ENCODE data around the gene BACH2. TPM values are rescaled to one million over a fixed set of nuclear protein-coding genes. Genes with fewer than 3 reads are reported as not detected.
"Not testable (repeated sequence)": the region's sequence is repeated elsewhere in the genome, so short reads cannot be mapped to it uniquely, and the experiment has no call there.

The BACH2 gene
- total RNA-seq, 8 experiments from 2014 or later, result 0.25 to 34.3 (median 19.4) TPM

GRCh38 chr6:89925826-89926225 is 370.8 kb downstream of the BACH2 start:
- WGBS, 10 experiments, result 31 to 100% (median 73%) methylated on average over 1 to 2 of the region's 2 CpGs; no CpG with 5 or more reads in 2 of the 10 experiments
- in situ Hi-C loops (cut with MboI; ENCODE audit: low pct_unique_long_range_greater_than_20kb in 2 of 9, low sequenced_read_pairs in 9 of 9, unreplicated experiment in 9 of 9), result loop anchor here in 5 of 9 experiments (25.0 kb wide), 2 partner anchors 361 to 561 kb away; partner anchors contain the start of gene BACH2 (in 1 of the 5)
- Histone ChIP-seq H3K27ac (no peak overlapping the region), H3K4me3 (no peak overlapping the region), H3K4me1 (replicated peaks in 1 of 2) (peaks cover 0 to 15% of the 10 kb centered on the region in 2 donors)
- ATAC-seq (replicated peaks in 6 of 8), result no peak

DNA sequence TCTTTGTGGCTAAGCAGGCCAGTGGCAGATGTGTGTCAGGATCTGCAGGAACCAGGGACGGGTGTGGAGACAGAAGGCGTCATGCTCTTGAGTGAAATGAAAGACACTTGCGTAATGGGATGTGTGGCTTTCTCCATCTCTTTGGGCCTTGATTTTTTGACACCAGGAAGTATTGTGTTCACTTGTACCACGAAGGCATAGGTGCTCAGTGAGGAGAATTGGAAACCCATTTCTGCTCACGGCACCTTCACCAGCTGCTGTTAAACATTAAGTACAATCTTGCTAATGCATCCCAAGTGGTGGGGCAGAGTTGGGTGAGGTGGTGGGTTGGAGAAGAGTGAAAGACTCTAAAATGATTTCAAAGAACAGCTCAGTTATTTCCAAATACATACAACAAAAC is 372.4 kb downstream of the BACH2 start:
- ATAC-seq (replicated peaks in 6 of 8), result no peak
- Histone ChIP-seq H3K27ac (no peak overlapping the region), H3K4me3 (no peak overlapping the region), H3K4me1 (replicated peaks in 1 of 2) (peaks cover 0 to 15% of the 10 kb centered on the region in 2 donors)
- in situ Hi-C loops (cut with MboI; ENCODE audit: low pct_unique_long_range_greater_than_20kb in 2 of 9, low sequenced_read_pairs in 9 of 9, unreplicated experiment in 9 of 9), result no loop called here
- WGBS, 10 experiments, result 0 to 74% (median 60%) methylated on average over 1 to 5 of the region's 5 CpGs; no CpG with 5 or more reads in 5 of the 10 experiments

- ATAC-seq (replicated peaks in 6 of 8), result no peak
- WGBS, 10 experiments, result 68 to 100% (median 90%) methylated on average over 2 to 9 of the region's 10 CpGs; no CpG with 5 or more reads in 2 of the 10 experiments
These were observed 375.0 kb downstream of the BACH2 start for GRCh38 chr6:89921691-89922090.

DNA sequence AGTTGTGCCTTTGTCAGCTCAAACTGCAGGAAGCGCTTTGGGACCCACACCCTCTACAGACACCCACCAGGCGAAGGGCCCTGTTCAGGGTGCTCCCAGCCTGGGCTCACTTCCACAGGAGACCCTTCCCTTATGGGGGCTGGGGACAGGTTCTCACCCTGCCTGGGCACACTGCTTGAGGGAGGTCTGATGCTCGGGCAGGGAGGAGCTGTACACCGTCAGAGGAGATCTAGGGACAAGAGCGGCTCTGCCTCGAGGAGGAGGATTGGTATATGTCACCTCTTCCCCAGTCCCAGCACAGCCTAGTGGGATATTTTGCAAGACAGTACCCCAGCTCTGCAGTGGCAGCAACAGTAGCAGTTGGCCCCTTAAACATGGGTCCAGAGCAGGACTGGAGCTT is 375.4 kb downstream of the BACH2 start:
- Histone ChIP-seq H3K4me1 (replicated peaks in 1 of 2) (no peaks in the 10 kb centered on the region), H3K27ac (no peak overlapping the region), H3K4me3 (no peak overlapping the region)
- no peak for ATAC-seq (replicated peaks in 6 of 8)
- WGBS, 10 experiments, result 42 to 100% (median 74%) methylated on average over 1 to 6 of the region's 6 CpGs; no CpG with 5 or more reads in 6 of the 10 experiments
- in situ Hi-C loops (cut with MboI; ENCODE audit: low pct_unique_long_range_greater_than_20kb in 2 of 9, low sequenced_read_pairs in 9 of 9, unreplicated experiment in 9 of 9), result no loop called here

More at GRCh38 chr6:89921691-89922090, 375.0 kb downstream of the BACH2 start:
- Histone ChIP-seq H3K4me1 (replicated peaks in 1 of 2) (no peaks in the 10 kb centered on the region), H3K4me3 (no peak overlapping the region), H3K27ac (no peak overlapping the region)
- in situ Hi-C loops (cut with MboI; ENCODE audit: low pct_unique_long_range_greater_than_20kb in 2 of 9, low sequenced_read_pairs in 9 of 9, unreplicated experiment in 9 of 9), result no loop called here

DNA sequence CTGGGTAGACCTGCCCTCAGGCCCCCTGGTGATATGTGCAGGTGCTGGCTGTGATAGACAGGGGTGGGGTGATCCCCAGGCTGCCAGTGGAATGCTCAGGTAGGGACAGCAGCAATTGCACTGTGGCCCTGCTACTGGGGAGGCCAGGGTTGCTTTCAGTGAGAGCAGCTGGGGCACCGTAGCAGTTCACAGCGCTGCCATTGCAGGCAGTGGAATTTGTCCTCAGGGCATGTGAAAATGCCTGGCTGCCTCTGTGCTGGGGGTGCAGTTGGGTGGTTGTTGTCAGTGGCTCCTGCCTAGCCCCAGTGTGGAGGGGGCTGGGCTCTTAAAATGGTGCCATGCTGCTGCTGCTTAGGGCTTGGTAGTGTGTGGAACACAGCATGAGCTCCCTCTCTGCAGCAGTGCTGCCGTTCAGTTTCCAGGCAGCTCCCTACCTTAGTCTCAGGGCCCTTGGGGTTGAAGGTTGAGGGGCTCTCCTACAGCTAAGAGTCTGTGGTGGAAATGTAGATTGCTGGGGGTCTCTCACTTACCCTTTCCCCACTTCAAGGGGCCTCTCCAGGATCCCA is 378.8 kb downstream of the BACH2 start:
- Histone ChIP-seq H3K4me1 (replicated peaks in 1 of 2) (no peaks in the 10 kb centered on the region), H3K4me3 (no peak overlapping the region), H3K27ac (no peak overlapping the region)
- in situ Hi-C loops (cut with MboI; ENCODE audit: low pct_unique_long_range_greater_than_20kb in 2 of 9, low sequenced_read_pairs in 9 of 9, unreplicated experiment in 9 of 9), result no loop called here
- WGBS, 10 experiments, result 0% methylated on average over 2 of the region's 3 CpGs; no CpG with 5 or more reads in 9 of the 10 experiments
- peak in 2 of 8 experiments; percentile 43 to 53 for ATAC-seq (replicated peaks in 6 of 8)

- Histone ChIP-seq H3K4me1 (replicated peaks in 1 of 2) (no peaks in the 10 kb centered on the region), H3K27ac (no peak overlapping the region), H3K4me3 (no peak overlapping the region)
- 60 to 100% (median 80%) methylated on average over 1 to 4 of the region's 4 CpGs; no CpG with 5 or more reads in 5 of the 10 experiments for WGBS, 10 experiments
- ATAC-seq (replicated peaks in 6 of 8), result no peak
- in situ Hi-C loops (cut with MboI; ENCODE audit: low pct_unique_long_range_greater_than_20kb in 2 of 9, low sequenced_read_pairs in 9 of 9, unreplicated experiment in 9 of 9), result no loop called here
These were observed 379.4 kb downstream of the BACH2 start for GRCh38 chr6:89917216-89917615.

DNA sequence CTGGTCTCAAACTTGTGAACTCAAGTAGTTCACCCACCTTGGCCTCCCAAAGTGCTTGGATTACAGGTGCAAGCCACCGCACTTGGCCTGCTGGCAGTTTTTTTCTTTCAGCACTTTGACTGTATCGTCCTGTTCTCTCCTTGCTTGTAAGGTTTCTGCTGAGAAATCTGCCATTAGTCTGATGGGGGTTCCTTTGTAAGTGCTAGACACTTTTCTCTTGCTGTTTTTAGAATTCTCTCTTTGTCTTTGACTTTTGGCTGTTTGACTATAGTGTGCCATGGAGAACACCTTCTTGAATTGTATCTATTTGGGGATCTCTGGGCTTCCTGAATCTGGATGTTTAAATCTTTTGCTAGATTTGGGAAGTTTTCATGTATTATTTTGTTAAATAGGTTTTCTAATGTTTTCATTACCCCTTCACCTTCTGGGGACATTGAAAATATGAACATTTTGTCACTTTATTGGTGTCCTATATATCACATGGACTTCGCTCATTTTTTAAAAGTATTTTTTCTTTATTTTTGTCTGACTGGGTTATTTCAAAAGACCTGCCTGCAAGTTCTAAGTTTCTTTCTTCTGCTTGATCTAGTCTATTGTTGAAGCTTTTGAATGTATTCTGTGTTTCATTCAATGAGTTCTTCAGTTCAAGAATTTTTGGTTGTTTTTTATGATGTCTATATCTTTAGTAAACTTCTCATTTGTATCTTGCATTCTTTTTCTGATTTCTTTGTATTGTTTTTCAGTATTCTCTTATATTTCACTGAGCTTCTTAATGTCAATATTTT is 380.3 kb downstream of the BACH2 start:
- in situ Hi-C loops (cut with MboI; ENCODE audit: low pct_unique_long_range_greater_than_20kb in 2 of 9, low sequenced_read_pairs in 9 of 9, unreplicated experiment in 9 of 9), result no loop called here
- WGBS, 10 experiments, result 39 to 100% (median 82%) methylated on average over 1 to 3 of the region's 3 CpGs; no CpG with 5 or more reads in 1 of the 10 experiments
- ATAC-seq (replicated peaks in 6 of 8), result no peak
- no peak overlapping the region for H3K4me3 ChIP-seq
- H3K27ac ChIP-seq, result no peak overlapping the region
- no peaks in the 10 kb centered on the region for H3K4me1 ChIP-seq (replicated peaks in 1 of 2)

DNA sequence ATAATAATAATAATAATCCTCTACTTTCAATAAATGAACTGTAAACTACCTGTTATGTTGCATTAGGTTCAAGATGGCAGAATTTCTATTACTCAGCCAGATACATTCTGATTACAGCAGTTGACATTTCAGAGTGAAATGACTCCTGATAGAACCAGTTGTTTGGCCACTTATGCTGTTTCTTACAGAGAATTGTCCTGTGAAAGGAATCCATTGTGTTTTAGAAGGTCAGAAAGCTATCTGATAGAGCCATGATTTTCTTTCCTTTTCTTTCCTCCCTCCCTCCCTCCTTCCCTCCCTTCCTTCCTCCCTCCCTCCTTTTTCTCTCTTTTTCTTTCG is 385.8 kb downstream of the BACH2 start:
- Histone ChIP-seq H3K4me3 (no peak overlapping the region), H3K4me1 (replicated peaks in 1 of 2) (peaks cover 0 to 3% of the 10 kb centered on the region in 2 donors), H3K27ac (peak overlapping the region in 1 of 2 donors; percentile 20)
- 29 to 95% (median 60%) methylated on average over 1 of the region's 1 CpG; no CpG with 5 or more reads in 6 of the 10 experiments for WGBS, 10 experiments
- in situ Hi-C loops (cut with MboI; ENCODE audit: low pct_unique_long_range_greater_than_20kb in 2 of 9, low sequenced_read_pairs in 9 of 9, unreplicated experiment in 9 of 9), result no loop called here
- ATAC-seq (replicated peaks in 6 of 8), result no peak

DNA sequence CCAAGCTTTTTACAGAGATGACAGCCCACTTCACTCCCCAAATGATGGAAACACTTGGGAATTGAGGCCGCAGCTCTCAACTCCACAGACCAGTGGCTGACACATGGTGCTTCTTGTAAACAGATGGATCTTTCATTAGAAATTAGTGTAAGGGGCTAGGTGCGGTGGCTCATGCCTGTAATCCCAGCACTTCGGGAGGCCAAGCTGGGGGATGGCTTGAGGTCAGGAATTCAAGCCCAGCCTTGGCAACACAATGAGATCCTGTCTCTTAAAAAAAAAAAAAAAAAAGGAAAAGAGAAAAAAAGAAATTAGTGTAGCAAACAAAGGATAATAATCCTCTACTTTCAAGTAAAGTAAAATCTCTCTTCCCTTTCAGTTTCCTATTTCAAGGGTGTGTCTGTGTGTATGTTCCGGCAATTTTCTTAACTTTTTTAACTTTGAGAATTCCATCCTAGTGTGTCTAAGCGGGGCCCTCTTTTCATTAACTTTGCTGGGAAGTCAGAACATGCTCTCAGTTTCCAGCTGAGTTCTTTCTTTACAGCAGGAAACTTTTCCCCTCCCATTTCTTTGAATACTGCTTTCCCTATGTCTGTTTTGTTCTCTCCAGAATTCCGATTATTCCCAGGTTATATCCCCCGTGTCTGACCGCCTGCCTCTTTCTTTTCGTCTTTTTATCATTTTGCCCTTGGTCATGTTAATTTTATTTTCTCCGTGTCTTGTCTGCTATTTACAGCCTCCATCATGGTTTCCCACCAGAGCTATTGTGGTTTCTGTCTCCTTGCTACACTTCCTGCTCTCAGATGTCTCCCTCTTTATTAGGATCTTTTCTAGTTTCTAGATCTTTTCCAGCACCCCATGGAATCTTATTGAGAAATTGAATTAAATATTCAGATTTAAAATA is 386.4 kb downstream of the BACH2 start:
- H3K4me1 ChIP-seq (replicated peaks in 1 of 2); in situ Hi-C loops (cut with MboI; ENCODE audit: low pct_unique_long_range_greater_than_20kb in 2 of 9, low sequenced_read_pairs in 9 of 9, unreplicated experiment in 9 of 9); H3K4me3 ChIP-seq: not testable (repeated sequence)
- H3K27ac ChIP-seq, result peak overlapping the region in 1 of 2 donors; percentile 20
- 26 to 75% (median 52%) methylated on average over 3 to 10 of the region's 10 CpGs for WGBS, 10 experiments
- peak in 1 of 8 experiments; percentile 20 for ATAC-seq (replicated peaks in 6 of 8)

DNA sequence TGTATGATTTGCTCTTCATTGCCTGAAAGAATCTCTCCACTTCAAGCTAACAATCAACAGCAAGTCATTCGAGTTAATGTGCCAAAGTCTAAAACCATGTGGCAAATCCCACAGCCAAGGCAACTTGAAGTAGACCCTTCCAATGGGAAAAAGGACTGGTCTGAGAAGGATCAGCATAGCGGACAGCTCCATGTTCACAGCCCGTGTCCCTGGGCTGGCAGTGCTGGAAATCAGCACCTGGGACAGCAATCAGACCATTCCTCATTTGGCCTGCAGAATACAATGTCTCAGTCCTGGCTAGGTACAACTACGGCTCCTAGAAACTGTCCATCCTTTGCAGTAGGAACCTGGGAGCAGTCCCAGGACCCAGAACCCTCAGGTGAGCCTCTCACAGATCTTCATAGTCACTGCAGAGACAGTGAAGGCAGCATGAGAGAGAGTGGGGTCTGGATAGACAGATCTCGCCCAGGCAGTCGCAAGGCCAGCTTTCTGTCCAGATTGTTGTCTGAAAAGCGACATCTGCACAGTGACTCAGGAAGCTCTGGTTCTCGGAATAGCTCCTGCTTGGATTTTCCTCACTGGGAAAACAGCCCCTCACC is 401.3 kb downstream of the BACH2 start:
- H3K4me3 ChIP-seq, result no peak overlapping the region
- H3K27ac ChIP-seq, result no peak overlapping the region
- peaks cover 5 to 8% of the 10 kb centered on the region in 2 donors for H3K4me1 ChIP-seq (replicated peaks in 1 of 2)
- ATAC-seq (replicated peaks in 6 of 8), result peak; percentile 44 to 98 (median 84)
- in situ Hi-C loops (cut with MboI; ENCODE audit: low pct_unique_long_range_greater_than_20kb in 2 of 9, low sequenced_read_pairs in 9 of 9, unreplicated experiment in 9 of 9), result no loop called here
- WGBS, 10 experiments, result 0 to 80% (median 20%) methylated on average over 1 to 8 of the region's 8 CpGs; no CpG with 5 or more reads in 1 of the 10 experiments

DNA sequence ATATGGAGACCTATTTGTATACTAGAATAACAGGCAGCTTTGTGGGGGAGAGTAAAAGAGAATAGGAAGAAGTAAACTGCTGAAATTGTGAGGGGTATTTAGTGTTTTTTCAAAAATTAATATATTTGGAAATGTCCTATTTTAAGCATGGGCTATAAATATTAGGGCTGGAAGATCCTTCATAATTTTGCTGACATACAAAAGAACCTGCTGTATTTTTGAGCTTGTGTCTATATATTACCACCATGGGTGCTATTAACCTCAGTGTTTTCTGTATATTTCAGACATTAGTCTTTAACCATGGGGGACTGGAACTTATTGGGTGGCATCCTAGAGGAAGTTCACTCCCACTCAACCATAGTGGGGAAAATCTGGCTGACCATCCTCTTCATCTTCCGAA is 402.5 kb downstream of the BACH2 start, which contains the start of gene GJA10:
GJA10 (plus strand) TSS at position 301 of the 400 bp plus-strand sequence; CDS start at position 301, 0 bp downstream.
- in situ Hi-C loops (cut with MboI; ENCODE audit: low pct_unique_long_range_greater_than_20kb in 2 of 9, low sequenced_read_pairs in 9 of 9, unreplicated experiment in 9 of 9), result no loop called here
- H3K4me3 ChIP-seq, result no peak within 1 kb of the TSS
- no peak within 1 kb of the TSS for H3K27ac ChIP-seq
- WGBS, 10 experiments, result 60 to 100% (median 76%) methylated on average over 1 of the region's 1 CpG; no CpG with 5 or more reads in 4 of the 10 experiments
- peaks cover 5 to 8% of the 10 kb centered on the region in 2 donors for H3K4me1 ChIP-seq (replicated peaks in 1 of 2)
- no peak for ATAC-seq (replicated peaks in 6 of 8)

DNA sequence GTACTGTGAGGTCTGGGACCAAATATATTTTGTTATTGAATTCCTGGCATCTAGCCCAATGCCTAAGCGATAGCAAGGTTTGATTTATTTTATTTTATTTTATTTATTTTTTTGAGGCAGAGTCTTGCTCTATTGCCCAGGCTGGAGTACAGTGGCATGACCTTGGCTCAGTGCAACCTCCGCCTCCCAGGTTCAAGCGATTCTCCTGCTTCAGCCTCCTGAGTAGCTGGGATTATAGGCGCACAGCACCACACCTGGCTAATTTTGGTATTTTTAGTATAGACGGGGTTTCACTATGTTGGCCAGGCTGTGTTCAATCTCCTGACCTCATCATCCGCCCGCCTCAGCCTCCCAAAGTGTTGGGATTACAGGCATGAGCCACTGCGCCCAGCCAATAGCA is 404.1 kb downstream of the BACH2 start:
- in situ Hi-C loops (cut with MboI; ENCODE audit: low pct_unique_long_range_greater_than_20kb in 2 of 9, low sequenced_read_pairs in 9 of 9, unreplicated experiment in 9 of 9); ATAC-seq (replicated peaks in 6 of 8); H3K27ac ChIP-seq; H3K4me1 ChIP-seq (replicated peaks in 1 of 2); H3K4me3 ChIP-seq: not testable (repeated sequence)
- 15 to 100% (median 76%) methylated on average over 1 to 7 of the region's 8 CpGs for WGBS, 10 experiments

All from motor neuron (in vitro differentiated cells).